Liver (tissue), 3 donors: ENCODE data around the gene APP.

Source experiments
- JUND ChIP-seq, 2 donors: IDR thresholded peaks; 2 replicates each; pipeline ENCODE4 v1.6.1; 2016; ENCODE audit warnings: antibody characterized with exemption in 2 of 2
- RAD21 ChIP-seq, 2 donors: IDR thresholded peaks; 2 replicates each; pipeline ENCODE4 v1.6.1; 2016; ENCODE audit warnings: antibody characterized with exemption in 2 of 2, mild to moderate bottlenecking in 2 of 2
- TAF1 ChIP-seq: conservative IDR thresholded peaks from 2 replicates; pipeline ENCODE4 v1.6.1; 2016; ENCODE audit warnings: antibody characterized with exemption, mild to moderate bottlenecking
- TF ChIP-seq, protein P1 (sequence below): fragments of 150-350 bp; IDR thresholded peaks from 2 replicates; pipeline ENCODE4 v1.5.1; 2017; ENCODE audit warnings: improper control_type of control experiment, low read depth, low read length; ENCODE audit not compliant: missing input control
- donor health status: healthy.
- donor health status: healthy.

DNA sequence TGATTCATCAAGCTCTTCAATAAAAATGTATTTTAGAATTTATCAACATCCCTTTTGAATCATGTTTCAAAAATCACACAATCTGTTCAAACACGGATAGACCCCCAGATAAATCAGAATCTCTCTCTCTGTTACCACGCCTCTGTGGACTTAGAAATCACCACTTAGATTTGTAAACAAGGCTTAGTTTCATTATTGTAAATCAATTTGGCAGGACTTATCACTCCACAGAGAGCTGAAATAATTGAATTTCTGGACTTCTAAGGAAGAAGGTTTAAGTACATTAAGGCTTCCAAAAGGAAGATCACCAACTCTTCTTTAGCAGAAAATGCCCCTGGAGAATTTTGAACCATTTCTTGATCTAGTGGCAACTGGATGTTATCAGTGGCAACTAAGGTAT lies 100.4 kb downstream of the APP start:
- TF ChIP-seq TAF1 (no peak), RAD21 (IDR thresholded peaks at IDR 0.05) (no peak), JUND (IDR thresholded peaks at IDR 0.05) (no peak)
- TF ChIP-seq, protein P1, sequence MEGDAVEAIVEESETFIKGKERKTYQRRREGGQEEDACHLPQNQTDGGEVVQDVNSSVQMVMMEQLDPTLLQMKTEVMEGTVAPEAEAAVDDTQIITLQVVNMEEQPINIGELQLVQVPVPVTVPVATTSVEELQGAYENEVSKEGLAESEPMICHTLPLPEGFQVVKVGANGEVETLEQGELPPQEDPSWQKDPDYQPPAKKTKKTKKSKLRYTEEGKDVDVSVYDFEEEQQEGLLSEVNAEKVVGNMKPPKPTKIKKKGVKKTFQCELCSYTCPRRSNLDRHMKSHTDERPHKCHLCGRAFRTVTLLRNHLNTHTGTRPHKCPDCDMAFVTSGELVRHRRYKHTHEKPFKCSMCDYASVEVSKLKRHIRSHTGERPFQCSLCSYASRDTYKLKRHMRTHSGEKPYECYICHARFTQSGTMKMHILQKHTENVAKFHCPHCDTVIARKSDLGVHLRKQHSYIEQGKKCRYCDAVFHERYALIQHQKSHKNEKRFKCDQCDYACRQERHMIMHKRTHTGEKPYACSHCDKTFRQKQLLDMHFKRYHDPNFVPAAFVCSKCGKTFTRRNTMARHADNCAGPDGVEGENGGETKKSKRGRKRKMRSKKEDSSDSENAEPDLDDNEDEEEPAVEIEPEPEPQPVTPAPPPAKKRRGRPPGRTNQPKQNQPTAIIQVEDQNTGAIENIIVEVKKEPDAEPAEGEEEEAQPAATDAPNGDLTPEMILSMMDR: no peak
